NCI-H226 (cell line): Measurements from ENCODE around the gene DDC.

Source experiments
- DNase-seq: peaks from one replicate; pipeline ENCODE4 v3.0.0-alpha.2; 2015

DDC gene

DNA sequence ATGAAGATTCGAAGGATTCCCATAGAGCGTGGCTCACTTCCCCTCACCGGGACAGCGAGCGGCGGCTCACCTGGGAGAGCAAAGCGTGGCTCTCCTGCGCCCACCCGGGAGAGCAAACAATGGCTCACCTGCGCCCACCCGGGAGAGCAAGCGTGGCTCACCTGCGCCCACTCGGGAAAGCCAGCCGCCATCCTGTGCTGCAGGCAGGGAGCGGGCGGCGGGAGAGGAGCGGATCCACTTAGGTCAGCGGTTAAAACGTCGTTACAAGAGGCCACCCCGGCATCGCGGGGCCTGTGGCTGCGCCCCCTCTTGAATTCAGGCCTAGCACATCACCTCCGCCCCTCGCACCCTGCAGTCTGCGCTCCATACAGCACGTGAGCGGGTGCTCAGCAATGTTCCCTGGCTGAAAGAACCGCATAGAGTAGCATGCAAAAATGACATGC, 114.6 kb downstream of the DDC start:
- DNase-seq: no peak

DNA sequence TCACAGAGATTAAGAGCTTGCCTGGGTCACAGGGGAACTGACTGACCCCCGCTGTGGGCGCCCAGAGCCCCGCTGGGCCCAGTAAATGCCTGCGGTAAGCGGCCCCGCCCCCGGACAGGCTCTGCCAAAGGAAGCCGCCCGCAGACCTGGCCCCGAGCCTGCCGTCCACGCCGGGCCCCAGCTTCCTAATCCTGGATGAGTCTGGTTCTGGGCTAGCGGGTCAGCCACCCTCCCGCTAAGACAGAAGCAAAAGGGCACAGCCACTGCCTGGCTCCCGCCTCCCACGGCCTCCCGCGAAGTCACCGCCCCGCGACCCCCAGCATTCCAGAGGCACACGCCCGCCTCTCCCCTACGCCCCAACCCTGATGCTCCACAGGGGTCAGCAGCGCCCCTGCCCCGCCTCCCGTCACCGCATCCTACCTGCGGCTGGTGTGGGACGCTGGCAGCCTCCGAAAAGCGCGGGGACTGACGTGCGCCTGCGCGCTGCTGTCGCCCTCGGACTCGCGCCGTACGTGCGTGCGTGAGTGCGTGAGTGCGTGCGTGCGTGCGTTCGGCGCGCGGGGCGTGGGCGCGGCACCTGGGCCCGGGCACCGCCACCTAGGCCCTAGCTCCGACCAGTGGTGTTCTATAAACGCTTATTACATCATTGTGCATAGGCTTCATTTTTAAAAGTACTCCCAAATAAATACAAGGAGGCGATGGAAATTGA, 115.2 kb downstream of the DDC start, which contains the start of gene FIGNL1:
FIGNL1 (minus strand) TSS at position 470 of the 709 bp plus-strand sequence. CDS start 3,063 bp downstream, outside the sequence.
- peak; percentile 75 for DNase-seq

DNA sequence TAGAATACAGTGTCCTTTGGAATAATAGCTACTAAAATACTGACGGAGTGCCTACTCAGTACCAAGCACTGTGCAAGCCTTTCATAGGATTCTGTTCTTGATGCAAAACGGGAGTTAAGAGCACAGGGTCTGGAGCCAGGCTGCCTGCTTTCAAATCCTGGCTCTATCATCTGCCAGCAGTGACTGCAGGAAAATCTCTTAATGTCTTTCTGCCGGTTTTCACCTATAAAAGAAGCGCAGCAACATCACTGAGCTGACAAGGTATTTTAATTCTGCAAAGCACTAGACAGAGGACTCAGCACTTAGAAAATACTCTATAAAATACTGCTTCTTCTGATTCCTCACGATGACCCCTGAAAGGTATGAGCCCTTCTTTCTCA, 115.7 kb downstream of the DDC start:
- DNase-seq: no peak

DNA sequence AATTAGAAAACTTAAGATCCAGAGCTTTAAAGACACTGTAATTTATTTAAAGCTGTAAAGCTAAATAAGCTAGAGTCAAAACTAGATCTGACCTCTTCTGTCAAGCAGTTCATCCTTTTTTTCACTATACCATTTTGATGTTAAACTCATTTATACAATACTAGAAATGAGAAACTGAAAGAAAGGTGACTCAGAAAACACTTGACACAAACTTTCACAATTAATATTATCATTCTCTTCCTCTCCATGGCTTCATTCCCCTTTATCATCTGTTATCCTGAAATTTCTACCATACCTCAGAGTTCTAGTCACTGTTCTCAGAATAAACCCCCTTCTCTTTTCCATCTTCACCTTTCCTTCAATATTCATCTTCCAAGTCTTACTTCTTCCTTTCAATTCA, 116.4 kb downstream of the DDC start:
- no peak for DNase-seq

DNA sequence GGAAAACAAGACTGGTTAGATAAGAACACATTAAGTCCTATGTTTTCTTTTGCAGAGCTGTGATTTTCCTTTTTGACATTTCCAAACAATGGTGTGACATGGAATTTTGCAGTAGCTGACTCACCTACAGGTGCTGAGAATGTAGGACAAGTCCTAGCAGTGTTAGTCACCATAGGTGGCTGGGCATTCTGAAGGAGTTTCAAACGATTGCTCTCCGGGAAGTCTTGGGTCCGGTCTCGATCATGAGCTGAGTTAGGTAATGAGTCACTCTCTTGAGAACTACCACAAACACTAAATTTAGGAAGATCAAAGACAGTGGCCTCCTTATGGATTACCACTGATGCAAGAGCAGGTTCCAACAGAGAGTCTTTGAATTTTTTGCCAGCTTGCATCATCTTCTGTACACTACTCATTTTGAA, 118.7 kb downstream of the DDC start:
- DNase-seq: peak; percentile 13

DNA sequence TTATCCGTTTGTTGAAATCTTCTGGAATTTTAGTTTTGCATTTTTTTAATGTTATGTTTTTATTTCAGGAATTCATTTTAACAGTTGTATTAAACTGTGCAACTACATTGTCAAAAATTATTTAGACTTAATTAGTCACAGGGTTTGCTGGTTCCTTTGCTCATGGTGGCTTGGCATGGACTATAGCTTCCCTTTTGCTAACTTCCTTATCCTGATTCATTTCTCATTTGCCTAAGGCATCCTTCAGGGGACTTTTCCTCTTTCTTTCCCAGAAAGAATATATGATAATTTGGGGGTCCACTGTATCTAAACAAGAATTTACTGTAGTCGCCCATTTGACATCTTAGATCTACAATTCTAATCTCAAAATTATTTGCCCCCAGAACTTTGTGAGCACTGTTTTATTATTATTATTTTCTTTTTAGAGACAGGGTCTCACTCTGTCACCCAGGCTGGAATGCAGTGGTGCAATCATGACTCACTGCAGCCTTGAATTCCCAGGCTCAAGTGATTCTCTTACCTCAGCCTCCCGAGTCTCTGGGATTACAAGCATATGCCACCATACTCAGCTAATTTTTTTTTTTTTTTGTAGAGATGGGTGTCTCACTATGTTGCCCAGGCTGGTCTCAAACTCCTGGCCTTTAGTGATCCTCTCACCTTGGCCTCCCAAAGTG, 128.9 kb downstream of the DDC start:
- peak; percentile 62 for DNase-seq

DNA sequence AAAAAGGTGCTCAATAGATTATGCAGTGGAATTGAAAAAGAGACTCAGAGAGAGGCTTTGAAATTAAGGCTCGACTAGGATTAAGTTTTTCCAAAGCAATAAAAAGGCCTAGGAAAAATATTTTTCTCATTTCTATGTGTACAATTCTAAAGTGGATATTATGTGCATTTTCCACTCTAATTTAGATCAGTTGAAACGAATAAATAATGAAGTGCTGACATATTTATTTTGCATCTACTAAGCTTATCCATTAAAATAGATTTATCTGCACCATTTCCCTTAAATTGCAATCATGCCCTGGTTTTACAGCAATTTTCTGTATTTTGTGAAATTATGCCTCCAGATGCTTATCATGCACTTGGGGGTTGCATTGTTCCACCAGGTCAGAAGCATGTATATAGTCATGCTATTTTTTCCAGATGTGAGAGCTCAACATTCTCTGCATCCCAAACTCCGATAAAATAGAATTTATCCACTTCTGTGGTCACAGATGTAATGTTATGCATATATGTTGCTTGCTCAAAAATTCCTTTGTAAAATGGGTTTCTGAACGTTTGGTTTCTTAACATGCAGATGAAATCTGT, 133.4 kb downstream of the DDC start:
- no peak for DNase-seq

DNA sequence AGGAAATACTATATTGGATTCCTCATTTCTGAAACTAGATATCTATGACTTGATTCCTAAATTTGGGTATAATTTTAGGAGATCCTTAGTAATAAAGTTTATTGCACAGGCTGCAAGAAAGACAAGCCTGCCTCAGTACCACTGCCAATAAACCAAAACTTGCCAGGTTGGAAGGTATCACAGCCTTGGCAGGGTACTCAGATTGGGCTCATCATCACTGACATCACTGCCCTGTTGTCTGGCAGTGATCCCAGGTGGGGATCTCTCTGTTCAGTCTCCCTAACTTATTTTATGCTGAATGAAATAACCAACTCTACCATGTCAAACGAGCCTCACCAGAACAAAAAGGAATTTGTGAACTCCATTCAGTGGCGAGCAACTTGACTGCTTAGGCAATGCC, 133.9 kb downstream of the DDC start:
- DNase-seq: no peak

DNA sequence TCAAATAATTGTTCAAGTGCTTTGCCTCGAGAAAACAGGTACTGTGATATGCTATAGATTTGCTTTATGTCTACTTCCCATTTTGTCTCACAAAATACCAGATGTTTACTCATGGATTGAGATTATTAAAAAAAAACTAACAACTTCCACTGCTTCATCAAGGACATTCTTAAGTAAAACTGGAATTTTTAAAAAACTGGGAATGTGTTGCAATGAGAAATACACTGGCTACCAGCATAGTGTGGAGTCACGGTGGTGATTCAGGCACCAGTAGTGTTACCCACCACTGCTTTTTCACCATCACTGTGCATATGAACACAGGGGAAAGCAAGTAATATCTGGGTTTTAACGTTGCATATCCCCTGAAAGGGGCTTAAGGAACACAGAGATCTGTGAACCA, 136.3 kb downstream of the DDC start:
- DNase-seq: no peak

DNA sequence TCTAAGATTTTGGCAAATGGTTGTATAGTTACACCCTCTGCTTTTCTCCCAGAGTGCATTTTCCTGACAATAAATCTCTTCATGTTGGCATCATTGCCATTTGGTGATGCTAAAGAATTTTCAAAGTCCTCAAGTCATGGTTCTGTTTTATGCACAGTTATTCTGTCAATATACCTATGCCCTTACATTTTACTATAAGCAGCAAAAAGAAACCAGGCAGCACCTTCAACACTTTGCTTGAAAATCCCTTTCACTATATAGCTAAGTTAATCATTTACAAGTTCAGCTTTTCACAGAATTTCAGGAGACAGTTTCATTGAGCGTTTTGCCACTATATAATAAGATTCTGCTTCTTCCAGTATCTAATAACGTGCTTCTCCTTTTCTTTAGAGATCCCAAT, 137.7 kb downstream of the DDC start:
- no peak for DNase-seq

DNA sequence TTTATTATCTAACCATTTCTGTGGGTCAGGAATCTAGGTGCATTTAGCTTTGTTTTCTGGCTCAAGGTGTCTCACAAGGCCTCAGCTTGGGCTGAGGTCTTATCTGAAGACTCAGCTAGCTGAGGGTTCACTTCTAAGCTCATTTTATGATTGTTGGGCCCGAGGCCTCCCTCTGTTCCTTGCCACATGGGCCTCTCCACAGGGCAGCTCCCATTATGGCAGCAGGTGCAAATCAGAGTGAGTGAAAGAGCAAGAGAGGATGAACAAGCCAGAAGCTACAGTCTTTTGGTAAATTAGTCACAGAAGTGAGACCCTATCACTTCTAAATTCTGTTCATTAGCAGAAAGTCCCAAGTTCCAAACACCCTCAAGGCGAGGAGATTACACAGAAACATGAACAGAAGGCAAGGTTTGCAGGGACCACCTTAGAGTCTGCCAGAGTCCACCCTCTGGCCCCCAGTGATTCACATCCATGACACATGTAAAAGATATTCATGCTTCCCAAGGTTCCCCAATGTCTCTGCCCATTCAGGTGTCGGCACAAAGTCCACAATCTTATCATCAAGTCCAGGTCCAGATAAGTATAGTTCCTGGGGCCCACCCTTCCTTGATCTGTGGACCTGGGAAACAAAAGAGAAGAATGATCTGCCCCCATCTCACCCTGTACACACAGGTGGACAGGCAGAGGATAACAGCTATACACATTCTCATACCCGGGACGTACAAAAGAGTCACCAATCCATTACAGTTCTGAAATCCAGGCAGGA, 138.7 kb downstream of the DDC start:
- no peak for DNase-seq

DNA sequence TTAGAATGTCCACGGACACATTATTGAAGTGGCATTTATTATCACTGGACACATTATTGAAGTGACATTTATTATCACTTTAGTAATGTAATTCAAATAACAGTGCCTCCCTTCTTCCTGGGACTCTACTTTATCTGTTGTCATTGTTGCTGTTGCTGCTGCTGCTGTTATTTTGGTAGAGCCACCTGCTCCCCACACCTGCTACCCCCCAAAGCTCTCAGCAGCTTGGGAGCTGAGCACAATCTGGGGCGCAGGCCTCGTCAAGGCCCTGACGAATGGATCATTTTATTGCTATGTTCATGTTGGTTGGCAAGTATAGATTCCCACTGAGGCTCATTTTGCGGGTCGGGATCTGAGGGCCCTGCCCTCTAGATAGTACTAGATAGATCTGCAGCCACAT, 139.9 kb downstream of the DDC start:
- DNase-seq: no peak

DNA sequence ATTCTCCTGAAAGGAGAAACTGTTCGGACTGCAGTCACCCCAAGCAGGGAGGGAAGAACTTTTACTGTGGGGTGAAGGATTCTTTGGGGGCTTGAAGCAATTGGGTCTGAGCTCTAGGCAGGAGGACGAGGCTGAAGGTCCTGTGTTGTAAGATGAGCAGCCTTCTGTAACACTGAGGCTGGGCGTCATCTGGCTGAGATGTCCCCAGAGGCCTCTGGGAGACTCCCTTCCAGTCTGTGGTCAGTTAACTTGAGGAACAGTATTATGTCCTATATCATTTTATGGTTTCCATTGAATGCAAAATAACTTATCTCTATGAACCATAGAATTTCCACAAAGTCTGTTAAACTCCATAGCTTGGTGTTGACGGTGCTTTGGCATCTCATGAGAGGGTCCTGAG, 141.3 kb downstream of the DDC start:
- no peak for DNase-seq

DNA sequence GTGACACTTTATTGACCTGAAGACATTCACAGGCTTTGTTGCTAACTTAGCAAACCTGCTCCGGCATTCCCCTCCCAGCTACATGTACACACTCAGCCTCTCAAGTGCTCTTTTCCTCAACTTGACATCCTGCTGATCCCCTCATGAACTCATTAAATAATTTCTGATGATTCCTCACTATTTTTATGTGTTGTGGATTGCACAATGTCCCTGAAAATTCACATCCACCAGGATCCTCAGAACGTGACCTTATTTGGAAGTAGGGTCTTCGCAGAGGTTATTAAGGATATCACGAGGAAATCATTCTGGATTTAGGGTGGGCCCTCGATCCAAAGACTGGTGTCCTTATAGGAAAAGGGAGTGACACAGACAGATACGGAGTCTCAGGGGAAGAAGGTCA, 142.3 kb downstream of the DDC start:
- DNase-seq: no peak

DNA sequence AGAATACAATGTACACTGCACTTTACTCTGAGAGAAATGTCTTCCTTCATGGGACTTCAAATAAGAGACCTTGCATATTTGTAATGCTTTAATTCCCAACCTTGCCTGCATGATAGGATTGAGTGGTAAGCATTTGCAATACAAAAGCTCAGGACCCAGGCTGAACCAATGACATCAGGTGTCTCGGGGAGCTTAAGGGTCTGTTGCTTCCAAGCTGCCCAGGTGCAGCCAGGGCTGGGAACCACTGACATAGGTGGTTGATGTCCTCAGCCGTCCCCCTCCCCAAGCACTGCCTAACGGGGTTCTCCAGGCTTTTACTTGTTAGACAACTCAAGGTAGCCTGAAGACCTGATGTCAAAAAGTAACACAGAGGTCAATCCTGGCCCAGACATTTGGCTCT, 144.2 kb downstream of the DDC start:
- no peak for DNase-seq

DNA sequence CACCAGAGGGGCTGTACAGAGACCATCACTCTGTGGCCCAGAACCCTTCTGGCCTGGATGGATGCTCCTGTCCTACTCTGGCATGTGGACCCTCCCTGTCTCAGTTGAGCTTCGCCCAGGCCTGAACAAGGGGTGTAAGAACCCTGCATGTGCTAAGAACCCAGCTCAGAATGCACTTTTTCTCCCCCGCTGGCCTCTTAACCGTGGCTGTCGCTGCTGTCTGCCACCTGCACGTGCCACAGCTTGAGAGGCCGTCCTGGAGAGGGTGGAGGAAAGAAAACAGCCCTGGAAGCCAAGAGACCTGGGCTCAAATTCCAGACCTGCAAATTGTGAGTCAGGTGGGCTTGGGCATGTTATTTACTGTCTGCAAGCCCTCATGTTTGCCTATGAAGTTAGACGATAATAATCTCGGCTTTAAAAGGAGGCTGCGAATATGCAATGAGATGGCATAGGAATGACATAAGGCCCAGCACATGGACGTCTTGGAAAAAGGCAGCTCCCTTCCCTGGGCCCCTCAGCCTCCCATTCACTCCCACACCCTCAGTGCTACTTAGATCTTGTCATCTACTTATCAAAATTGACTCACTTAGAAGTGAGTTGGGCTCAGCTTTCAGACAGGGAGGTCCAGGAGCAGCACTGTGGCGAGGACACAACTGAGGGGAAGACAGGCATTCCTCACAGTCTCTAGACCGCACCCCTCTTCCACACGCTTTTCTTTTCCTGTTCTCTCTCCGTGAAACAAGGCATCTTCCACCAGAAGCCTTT, 146.5 kb downstream of the DDC start:
- DNase-seq: no peak

DNA sequence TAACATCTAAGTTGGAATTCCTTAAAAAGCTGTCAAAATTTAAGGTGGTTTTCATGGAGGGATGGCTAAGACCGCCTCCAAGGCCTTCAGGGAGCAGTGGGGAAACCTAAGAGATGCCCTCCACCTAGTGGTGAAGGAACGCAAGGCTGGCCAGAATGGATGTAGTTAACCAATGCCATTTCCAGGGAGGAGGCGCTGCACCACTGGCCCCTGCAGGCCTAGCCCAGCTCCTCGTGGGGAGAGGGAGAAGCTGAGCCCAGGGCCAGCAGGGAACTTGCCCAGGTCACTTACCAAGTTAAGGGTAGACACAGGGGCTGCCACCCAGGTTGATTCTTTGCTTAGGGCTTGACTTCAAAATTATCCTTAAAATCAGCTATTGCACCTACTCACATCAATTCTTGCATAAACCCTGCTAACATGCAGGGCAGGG, 147.1 kb downstream of the DDC start:
- DNase-seq: peak; percentile 54

DNA sequence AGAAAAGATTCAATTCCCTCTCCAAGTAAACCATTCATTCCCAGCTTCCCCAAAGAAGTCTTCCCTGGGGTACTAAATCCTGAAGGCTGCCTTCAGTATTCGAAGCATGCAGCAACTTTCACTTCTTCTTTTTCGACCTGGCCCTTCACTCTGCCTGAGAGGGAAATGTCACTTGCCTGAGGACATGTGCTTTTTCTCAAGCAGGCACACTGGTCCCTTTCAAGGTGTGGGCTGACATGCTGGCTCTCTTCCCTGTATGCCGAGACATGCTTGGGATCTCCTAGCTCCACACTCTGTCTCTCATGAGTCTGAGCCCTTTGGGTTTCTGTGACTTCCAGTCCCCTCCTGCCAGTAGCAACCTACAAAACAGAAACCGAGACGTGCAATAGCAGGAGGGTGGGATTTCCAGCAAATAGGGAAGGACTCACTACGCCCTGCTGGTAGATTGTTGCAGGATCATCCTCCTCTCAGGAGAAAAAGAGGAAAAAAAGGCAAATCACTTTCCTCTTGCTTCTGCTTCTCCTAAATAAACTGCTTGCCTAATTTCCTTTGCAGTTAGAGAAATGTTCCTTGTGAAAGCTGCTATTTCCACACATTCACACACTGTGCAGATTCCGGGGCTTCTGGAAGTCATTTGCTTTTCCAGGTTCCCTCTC, 148.6 kb downstream of the DDC start:
- no peak for DNase-seq

DNA sequence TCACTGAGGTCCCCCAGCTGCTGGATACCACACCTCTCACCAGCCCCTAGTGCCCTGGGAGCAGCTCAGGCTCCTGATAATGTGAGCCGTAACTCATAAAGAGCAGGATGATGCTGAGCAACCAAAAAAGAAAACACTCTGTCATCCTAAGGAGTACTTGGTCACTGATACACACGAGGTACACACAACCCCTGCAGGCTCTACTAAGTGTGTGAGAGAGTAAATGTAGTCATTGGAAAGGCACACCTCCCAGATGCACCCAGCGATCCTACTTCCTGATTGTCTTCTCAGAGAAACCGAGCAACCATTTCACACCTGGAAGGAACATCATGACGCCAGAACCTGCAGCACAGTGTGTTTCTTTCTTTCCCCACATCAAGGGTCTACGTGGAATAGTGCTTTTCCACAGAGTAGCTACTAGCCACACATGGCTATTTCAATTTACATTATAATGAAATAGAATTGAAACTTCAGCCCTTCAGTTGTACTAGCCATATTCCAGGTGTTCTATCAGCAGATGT, 149.3 kb downstream of the DDC start:
- no peak for DNase-seq

DNA sequence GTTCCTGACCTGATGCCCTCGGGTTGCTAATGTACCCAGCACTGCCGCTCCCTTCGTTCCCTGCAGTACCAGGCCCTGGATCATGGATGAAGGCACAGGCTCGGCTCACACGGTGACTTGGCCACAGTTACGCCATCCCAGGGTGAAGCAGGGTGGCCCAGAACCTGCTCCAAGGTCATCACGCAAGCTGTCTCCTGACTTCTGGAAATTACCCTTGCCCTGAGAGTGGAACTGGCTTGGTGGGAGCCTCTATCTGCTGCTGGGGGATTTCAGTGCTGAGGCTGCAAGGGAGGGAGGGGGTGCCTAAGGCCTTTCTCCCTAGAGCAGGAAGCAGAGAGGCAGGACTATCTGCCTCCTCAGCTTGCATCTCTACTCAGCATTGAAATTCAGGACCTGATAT, 151.6 kb downstream of the DDC start:
- DNase-seq: no peak

DNA sequence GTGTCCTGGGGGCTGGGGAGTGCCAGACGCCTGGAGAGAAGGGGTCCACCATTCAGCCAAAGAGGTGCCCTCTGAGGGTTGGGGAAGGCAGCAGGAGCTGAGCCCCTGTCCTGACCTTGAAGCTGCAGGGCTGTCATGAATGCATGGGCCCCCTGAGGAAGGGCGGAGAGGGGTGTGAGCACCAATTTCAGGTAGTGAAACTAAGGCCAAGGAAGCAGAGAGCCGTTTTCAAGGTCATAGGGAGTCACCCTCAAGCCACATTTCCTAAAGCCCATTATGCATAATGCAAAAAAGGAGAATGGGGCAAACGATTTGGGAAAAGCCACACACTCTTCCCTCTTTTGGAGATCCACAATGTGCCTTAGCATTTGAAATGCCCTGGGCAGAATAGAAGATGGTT, 152.2 kb downstream of the DDC start:
- DNase-seq: no peak

DNA sequence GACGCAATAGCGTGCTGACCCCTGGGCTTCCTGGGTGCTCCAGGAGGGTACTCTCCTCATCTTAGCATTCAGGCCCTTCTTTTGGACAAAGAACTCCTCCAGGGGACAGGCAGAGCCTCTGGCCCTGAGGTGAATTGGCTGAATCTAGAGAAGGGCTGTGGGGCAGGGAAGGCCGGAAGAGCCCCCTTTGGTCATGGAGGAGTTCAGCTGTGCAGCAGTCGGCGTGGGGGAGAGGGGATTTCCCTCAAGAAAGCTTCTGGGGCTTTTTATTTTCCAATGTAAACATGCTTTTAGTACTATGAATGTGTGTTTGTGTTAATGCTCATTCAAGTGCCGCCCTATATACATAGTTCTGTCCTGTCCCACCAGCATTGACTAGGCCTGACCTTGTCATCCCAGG, 153.9 kb downstream of the DDC start:
- no peak for DNase-seq
